Natural killer cell treated with Interleukin-12 subunit alpha and Interleukin-12 subunit beta and Interleukin-15 and Interleukin-18, amount 100 ng/mL, for 72 hours (primary cell): ENCODE measurements around the gene CYBC1. TPM values are rescaled to one million over a fixed set of nuclear protein-coding genes. Genes with fewer than 3 reads are reported as not detected.

Experiments used
- ATAC-seq, 2 donors: fragments of 150-1000 bp; cut with Tn5 transposase in 1 of 2; sonication (Bioruptor Pico), chemical (Tn5 transposase) in 1 of 2; 2 replicates each; pipeline ENCODE4 v1.10.0; 2021
- DNase-seq: peaks from one replicate; pipeline ENCODE4 v3.0.0; 2022; ENCODE audit warnings: low spot score
- H3K27ac Mint-ChIP-seq, 2 donors: 1 replicate in 1 of 2; 2 replicates in 1 of 2; pipeline ENCODE4 v1.8.0; 2022; ENCODE audit warnings: mixed read lengths in 2 of 2, mild to moderate bottlenecking in 1 of 2, moderate library complexity in 1 of 2
- H3K27me3 Mint-ChIP-seq, 2 donors: 1 replicate in 1 of 2; 2 replicates in 1 of 2; pipeline ENCODE4 v1.8.0; 2022; ENCODE audit warnings: mixed read lengths in 2 of 2
- H3K36me3 Mint-ChIP-seq: one replicate; pipeline ENCODE4 v1.8.0; 2022; ENCODE audit warnings: mixed read lengths
- H3K4me1 Mint-ChIP-seq, 2 donors: 1 replicate in 1 of 2; 2 replicates in 1 of 2; pipeline ENCODE4 v1.8.0; 2022; ENCODE audit warnings: low read depth in 2 of 2, mixed read lengths in 2 of 2, mild to moderate bottlenecking in 1 of 2
- H3K4me3 Mint-ChIP-seq: one replicate; pipeline ENCODE4 v1.8.0; 2022; ENCODE audit warnings: mixed read lengths
- H3K9me3 Mint-ChIP-seq: 2 replicates; pipeline ENCODE4 v1.8.0; 2022; ENCODE audit warnings: mixed read lengths
- total RNA-seq, 2 donors: library from RNA; stranded (reverse); gene quantifications; one replicate each; pipeline ENCODE4 v1.2.3, GENCODE V29; 2022

Gene CYBC1
- total RNA-seq, 2 donors from 2014 or later, result 300 to 380 TPM

- H3K27me3 Mint-ChIP-seq, result no peaks in the 10 kb centered on the region
- ATAC-seq, result peak; percentile 59 to 63
- DNase-seq, result peak; percentile 73
- H3K4me3 Mint-ChIP-seq, result peak overlapping the region; percentile 99
- peaks cover 31 to 46% of the 10 kb centered on the region in 2 donors for H3K4me1 Mint-ChIP-seq
- no peaks in the 10 kb centered on the region for H3K9me3 Mint-ChIP-seq
- peak overlapping the region; percentile 100 for H3K27ac Mint-ChIP-seq
- no peaks in the 10 kb centered on the region for H3K36me3 Mint-ChIP-seq
Measured at GRCh38 chr17:82449131-82449882, 1.2 kb downstream of the CYBC1 start.

- Mint-ChIP-seq H3K4me3 (peak overlapping the region; percentile 71), H3K27ac (peak overlapping the region; percentile 76 to 82), H3K9me3 (no peaks in the 10 kb centered on the region), H3K27me3 (no peaks in the 10 kb centered on the region), H3K36me3 (no peaks in the 10 kb centered on the region), H3K4me1 (peaks cover 31 to 43% of the 10 kb centered on the region in 2 donors)
- no peak for ATAC-seq
- DNase-seq, result no peak
Measured at GRCh38 chr17:82447876-82448275, 2.7 kb downstream of the CYBC1 start.

GRCh38 chr17:82446649-82447048 is 3.9 kb downstream of the CYBC1 start:
- DNase-seq (no peak), ATAC-seq (no peak)
- Mint-ChIP-seq H3K27ac (peak overlapping the region in 1 of 2 donors; percentile 76), H3K9me3 (no peaks in the 10 kb centered on the region), H3K4me3 (no peak overlapping the region), H3K27me3 (no peaks in the 10 kb centered on the region), H3K4me1 (peaks cover 22 to 34% of the 10 kb centered on the region in 2 donors), H3K36me3 (no peaks in the 10 kb centered on the region)

- H3K27me3 Mint-ChIP-seq, result no peaks in the 10 kb centered on the region
- H3K9me3 Mint-ChIP-seq, result no peaks in the 10 kb centered on the region
- H3K36me3 Mint-ChIP-seq, result no peaks in the 10 kb centered on the region
- H3K4me1 Mint-ChIP-seq, result peaks cover 17 to 29% of the 10 kb centered on the region in 2 donors
- no peak for DNase-seq
- H3K4me3 Mint-ChIP-seq, result no peak overlapping the region
- peak overlapping the region; percentile 35 to 50 for H3K27ac Mint-ChIP-seq
- ATAC-seq, result no peak
Measured at GRCh38 chr17:82446124-82446523, 4.4 kb downstream of the CYBC1 start.

GRCh38 chr17:82445542-82445941 is 5.0 kb downstream of the CYBC1 start:
- H3K4me3 Mint-ChIP-seq, result no peak overlapping the region
- no peaks in the 10 kb centered on the region for H3K9me3 Mint-ChIP-seq
- H3K27ac Mint-ChIP-seq, result peak overlapping the region; percentile 35 to 50
- DNase-seq, result no peak
- H3K27me3 Mint-ChIP-seq, result no peaks in the 10 kb centered on the region
- ATAC-seq, result no peak
- H3K4me1 Mint-ChIP-seq, result peaks cover 12 to 24% of the 10 kb centered on the region in 2 donors
- H3K36me3 Mint-ChIP-seq, result no peaks in the 10 kb centered on the region

- no peaks in the 10 kb centered on the region for H3K36me3 Mint-ChIP-seq
- no peak for ATAC-seq
- no peaks in the 10 kb centered on the region for H3K9me3 Mint-ChIP-seq
- no peak overlapping the region for H3K27ac Mint-ChIP-seq
- no peak for DNase-seq
- peaks cover 12 to 27% of the 10 kb centered on the region in 2 donors for H3K4me1 Mint-ChIP-seq
- H3K4me3 Mint-ChIP-seq, result no peak overlapping the region
- H3K27me3 Mint-ChIP-seq, result no peaks in the 10 kb centered on the region
Measured at GRCh38 chr17:82444941-82445521, 5.5 kb downstream of the CYBC1 start.

GRCh38 chr17:82444284-82444893 is 6.2 kb downstream of the CYBC1 start:
- no peak overlapping the region for H3K27ac Mint-ChIP-seq
- H3K36me3 Mint-ChIP-seq, result no peaks in the 10 kb centered on the region
- H3K27me3 Mint-ChIP-seq, result no peaks in the 10 kb centered on the region
- H3K4me3 Mint-ChIP-seq, result no peak overlapping the region
- ATAC-seq (no peak), DNase-seq (no peak)
- peaks cover 7 to 21% of the 10 kb centered on the region in 2 donors for H3K4me1 Mint-ChIP-seq
- H3K9me3 Mint-ChIP-seq, result no peaks in the 10 kb centered on the region

- no peak for DNase-seq
- Mint-ChIP-seq H3K4me1 (peaks cover 6 to 21% of the 10 kb centered on the region in 2 donors), H3K27me3 (no peaks in the 10 kb centered on the region), H3K36me3 (no peaks in the 10 kb centered on the region), H3K27ac (no peak overlapping the region), H3K9me3 (no peaks in the 10 kb centered on the region), H3K4me3 (no peak overlapping the region)
- no peak for ATAC-seq
Measured at GRCh38 chr17:82443465-82444283, 6.9 kb downstream of the CYBC1 start.

GRCh38 chr17:82442643-82443464 is 7.7 kb downstream of the CYBC1 start:
- no peaks in the 10 kb centered on the region for H3K9me3 Mint-ChIP-seq
- H3K4me3 Mint-ChIP-seq, result no peak overlapping the region
- H3K27ac Mint-ChIP-seq, result no peak overlapping the region
- H3K27me3 Mint-ChIP-seq, result no peaks in the 10 kb centered on the region
- DNase-seq (no peak), ATAC-seq (no peak)
- no peaks in the 10 kb centered on the region for H3K36me3 Mint-ChIP-seq
- peaks cover 4 to 19% of the 10 kb centered on the region in 2 donors for H3K4me1 Mint-ChIP-seq

GRCh38 chr17:82441691-82442487 is 8.7 kb downstream of the CYBC1 start:
- Mint-ChIP-seq H3K27me3 (no peaks in the 10 kb centered on the region), H3K36me3 (no peaks in the 10 kb centered on the region), H3K27ac (no peak overlapping the region), H3K4me1 (peaks cover 0 to 18% of the 10 kb centered on the region in 2 donors), H3K9me3 (no peaks in the 10 kb centered on the region), H3K4me3 (no peak overlapping the region)
- DNase-seq, result no peak
- no peak for ATAC-seq

- H3K36me3 Mint-ChIP-seq, result no peaks in the 10 kb centered on the region
- DNase-seq (no peak), ATAC-seq (no peak)
- no peaks in the 10 kb centered on the region for H3K9me3 Mint-ChIP-seq
- H3K27ac Mint-ChIP-seq, result no peak overlapping the region
- peaks cover 0 to 15% of the 10 kb centered on the region in 2 donors for H3K4me1 Mint-ChIP-seq
- no peaks in the 10 kb centered on the region for H3K27me3 Mint-ChIP-seq
- H3K4me3 Mint-ChIP-seq, result no peak overlapping the region
Measured at GRCh38 chr17:82440991-82441627, 9.4 kb downstream of the CYBC1 start.

- Mint-ChIP-seq H3K27me3 (no peaks in the 10 kb centered on the region), H3K9me3 (no peaks in the 10 kb centered on the region), H3K27ac (no peak overlapping the region), H3K4me1 (peaks cover 0 to 10% of the 10 kb centered on the region in 2 donors), H3K4me3 (no peak overlapping the region), H3K36me3 (no peaks in the 10 kb centered on the region)
- DNase-seq (no peak), ATAC-seq (no peak)
Measured at GRCh38 chr17:82440469-82440981, 10.0 kb downstream of the CYBC1 start.
